SU-DHL-6 (cell line): ENCODE results near the gene PADI3.

ENCODE experiments used
- CTCF ChIP-seq: fragments of 200-600 bp; sonication (generic); IDR thresholded peaks from one replicate; pipeline ENCODE4 v1.5.1; 2017; ENCODE audit warnings: antibody characterized with exemption, mild to moderate bottlenecking, low read length, moderate library complexity; ENCODE audit not compliant: insufficient read depth, poor library complexity, severe bottlenecking
- EZH2phosphoT487 ChIP-seq: fragments of 200-600 bp; sonication (generic), shearing (Covaris generic); conservative IDR thresholded peaks from 2 replicates; pipeline ENCODE4 v1.6.1; 2018; ENCODE audit warnings: mild to moderate bottlenecking, antibody characterized with exemption, low read length, moderate library complexity, mixed read lengths

GRCh38 chr1:17251246-17251645 is 2.3 kb downstream of the PADI3 start:
- TF ChIP-seq CTCF = no peak
- no peak for TF ChIP-seq EZH2phosphoT487
